Glomerular visceral epithelial cell (primary cell): ENCODE results near the gene MT1A.

Experiments
- DNase-seq: peaks from one replicate; pipeline ENCODE4 v3.0.0-alpha.2; 2016; ENCODE audit errors: extremely low spot score

MT1A gene

GRCh38 chr16:56637814-56638750 lies at the start of gene MT1A:
MT1A (plus strand) TSS chr16:56638666; CDS start chr16:56638739, 73 bp downstream.
- no peak for DNase-seq

- DNase-seq: no peak
Observed at GRCh38 chr16:56588781-56589140, 49.7 kb upstream of the MT1A start.

- DNase-seq: peak; percentile 7
Observed at GRCh38 chr16:56589141-56590039, 49.1 kb upstream of the MT1A start, which contains the start of gene MT3. MT3 (plus strand) TSS chr16:56589528; CDS start chr16:56589591, 63 bp downstream.

GRCh38 chr16:56591377-56592060 lies 46.9 kb upstream of the MT1A start:
- no peak for DNase-seq

GRCh38 chr16:56593573-56594291 lies 44.7 kb upstream of the MT1A start:
- no peak for DNase-seq

- DNase-seq: no peak
Observed at GRCh38 chr16:56594292-56594619, 44.2 kb upstream of the MT1A start.

DNA sequence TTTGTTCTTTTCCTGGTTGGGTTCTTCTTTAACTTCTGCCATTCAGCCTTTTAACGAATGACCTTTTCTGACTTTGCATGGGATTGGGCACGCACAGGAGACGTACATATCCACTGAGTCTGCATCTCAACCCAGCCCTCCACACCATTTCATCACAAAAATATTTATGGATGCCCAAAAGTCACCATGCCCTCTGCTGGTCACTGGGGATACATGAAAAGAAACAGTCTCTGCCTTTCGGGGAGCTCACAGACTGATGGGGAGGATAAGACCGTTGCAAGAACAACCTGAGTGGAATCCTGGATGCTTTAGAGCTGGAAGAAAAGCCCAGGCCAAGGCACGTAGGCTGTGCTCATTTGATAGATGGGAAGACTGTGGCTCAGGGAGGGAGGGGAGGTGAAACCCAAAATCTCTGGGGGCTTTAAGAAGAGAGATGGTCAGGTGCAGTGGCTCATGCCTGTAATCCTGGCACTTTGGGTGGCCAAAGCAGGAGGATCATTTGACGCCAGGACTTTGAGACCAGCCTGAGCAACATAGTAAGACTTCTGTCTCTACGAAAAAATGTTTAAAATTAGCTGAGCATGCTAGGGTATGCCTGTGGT lies 38.0 kb upstream of the MT1A start:
- peak; percentile 42 for DNase-seq

DNA sequence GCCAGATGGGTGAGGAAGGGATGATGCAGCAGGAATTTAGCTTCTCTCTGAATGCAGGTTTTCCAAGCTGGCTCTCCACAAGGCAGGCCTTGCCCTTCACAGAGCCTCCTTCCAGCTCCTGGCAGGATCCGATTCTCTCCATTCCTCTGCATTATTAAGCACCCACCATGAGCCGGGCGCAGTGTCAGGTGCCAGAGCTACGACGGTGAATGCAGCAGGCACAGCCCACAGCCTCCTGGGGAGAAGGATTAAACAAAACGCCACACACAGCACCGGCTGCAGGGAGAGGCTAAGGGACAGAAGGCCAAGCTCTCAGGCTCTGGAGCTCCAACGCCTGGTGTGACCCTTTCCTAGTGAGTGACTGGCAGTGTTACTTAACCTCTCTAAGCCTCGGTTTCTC lies 37.1 kb upstream of the MT1A start:
- DNase-seq: no peak

- DNase-seq: peak; percentile 48
Observed at GRCh38 chr16:56603589-56603988, 34.9 kb upstream of the MT1A start.

GRCh38 chr16:56604966-56605365 lies 33.5 kb upstream of the MT1A start:
- no peak for DNase-seq

DNA sequence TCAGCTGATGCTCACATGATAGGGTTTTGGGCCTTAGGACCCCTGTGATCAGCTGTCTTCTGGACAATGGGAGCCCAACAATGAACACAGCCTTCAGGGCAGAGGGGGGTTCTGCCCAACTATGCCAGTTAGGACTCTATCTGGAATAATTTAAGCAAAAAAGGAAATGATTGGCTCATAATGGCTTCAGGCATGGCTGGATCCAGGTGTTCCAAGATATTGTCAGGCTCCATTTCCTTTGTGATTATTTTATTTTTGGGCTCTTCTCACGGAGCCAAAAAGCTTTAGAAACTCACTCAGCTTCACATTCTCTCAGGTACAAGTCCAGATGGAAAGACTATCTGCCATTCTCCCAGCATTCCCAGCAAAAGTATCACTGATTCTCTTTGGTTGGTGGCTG lies 33.0 kb upstream of the MT1A start:
- no peak for DNase-seq

GRCh38 chr16:56606071-56606475 lies 32.4 kb upstream of the MT1A start:
- DNase-seq: peak; percentile 70

GRCh38 chr16:56606476-56607108 lies 31.9 kb upstream of the MT1A start:
- peak; percentile 67 for DNase-seq

DNA sequence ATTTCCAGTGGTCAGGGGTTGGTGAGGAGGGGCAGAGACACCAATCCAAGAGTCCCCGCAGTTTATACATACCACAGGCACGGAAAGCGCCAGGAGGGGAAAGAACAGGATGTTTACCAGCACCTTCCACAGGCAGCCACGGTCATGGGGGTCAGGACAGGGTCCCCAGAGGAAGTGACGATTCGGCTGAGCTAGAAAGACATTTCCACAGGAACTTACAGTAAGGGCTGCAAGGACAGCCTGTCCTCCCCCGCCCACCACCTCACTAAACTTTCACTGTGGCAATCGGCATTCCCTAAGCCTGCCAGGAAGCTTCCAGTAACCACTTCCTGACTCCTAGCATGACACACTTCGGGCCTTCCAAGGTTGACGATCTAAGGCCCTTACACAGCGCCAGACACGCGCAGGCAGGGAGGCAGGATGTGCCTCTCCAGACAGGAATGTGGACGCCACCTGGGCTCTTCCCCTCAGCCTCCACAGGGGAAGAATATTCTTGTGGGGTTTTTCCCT lies 31.3 kb upstream of the MT1A start:
- peak; percentile 96 for DNase-seq

DNA sequence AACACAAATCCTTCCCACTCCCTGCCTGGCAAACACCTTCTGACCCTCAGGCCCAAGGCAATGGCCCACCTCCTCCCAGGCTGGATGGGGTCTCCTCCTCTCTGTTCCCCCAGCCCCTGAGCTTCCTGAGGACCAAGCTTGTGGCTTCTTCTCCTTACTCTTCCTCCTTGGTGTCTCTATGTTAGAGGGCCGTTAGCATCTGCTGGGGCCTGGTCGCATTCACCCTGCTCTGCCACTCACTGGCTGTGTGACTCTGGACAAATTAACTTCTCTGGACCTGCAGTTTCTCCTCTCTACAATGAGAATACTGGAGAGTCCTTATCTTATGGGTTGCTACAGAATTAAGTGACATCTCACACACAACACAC lies 30.8 kb upstream of the MT1A start:
- DNase-seq: no peak

GRCh38 chr16:56608043-56608875 lies 30.2 kb upstream of the MT1A start, which contains the start of gene MT2A:
MT2A (plus strand) TSS chr16:56608584; CDS start chr16:56608656, 72 bp downstream.
- DNase-seq: peak; percentile 97

- DNase-seq: no peak
Observed at GRCh38 chr16:56608876-56609462, 29.5 kb upstream of the MT1A start.

- peak; percentile 79 for DNase-seq
Observed at GRCh38 chr16:56609463-56609921, 29.0 kb upstream of the MT1A start.
